ENCODE measurements around the gene ALS2CL. TPM values are rescaled to one million over a fixed set of nuclear protein-coding genes. Genes with fewer than 3 reads are reported as not detected.

ALS2CL gene
- polyA plus RNA-seq, 2 of the 4 experiments (the other 2 are of a cell fraction): 2.3 to 4.0 TPM

DNA sequence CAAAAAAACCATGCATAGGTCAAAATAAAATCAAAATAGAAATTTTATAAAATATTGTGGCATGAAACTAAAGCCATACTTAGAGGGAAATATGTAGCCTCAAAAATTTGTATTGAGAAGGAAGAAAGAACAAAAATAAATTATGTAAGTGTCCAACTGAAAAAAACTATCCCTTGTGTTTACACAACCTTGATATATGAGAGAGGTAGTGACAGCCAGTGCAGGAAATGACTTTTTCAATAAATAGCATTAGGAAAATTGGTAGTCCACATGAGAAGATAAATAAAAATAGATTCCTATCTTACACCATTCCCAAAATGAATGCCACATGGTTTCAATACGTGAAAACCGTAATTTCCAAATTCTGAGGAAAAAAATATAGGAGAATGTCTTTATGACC is 37.3 kb upstream of the ALS2CL start:
- POLR2A ChIA-PET: no interaction called here
- CTCF ChIA-PET: no interaction called here

DNA sequence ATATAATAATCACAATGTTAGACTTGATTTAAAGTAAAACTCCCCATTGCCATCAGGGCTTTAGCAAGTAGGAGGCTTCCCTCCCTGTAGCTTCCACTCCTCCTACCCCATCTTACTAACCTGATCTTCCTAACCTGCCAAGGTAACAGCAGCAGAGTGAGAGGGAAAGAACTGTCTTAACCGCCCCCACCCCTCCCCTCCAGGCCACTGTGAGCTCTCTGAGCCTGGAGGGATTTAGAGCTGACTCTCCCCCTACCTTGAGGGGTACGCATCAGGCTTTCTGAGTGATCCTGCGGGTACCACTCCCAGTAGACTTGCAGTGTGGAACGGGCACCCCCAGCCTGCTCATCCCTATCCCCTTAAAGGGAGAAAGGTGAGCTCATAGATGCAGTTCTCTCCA is 35.6 kb upstream of the ALS2CL start:
- FAIRE-seq: no peak
- no peaks in the 10 kb centered on the region for H3K9me3 ChIP-seq
- ChIA-PET CTCF (interaction anchor here (0.7 kb wide), 1 partner anchor 181 kb away, joined by 3 read pairs; no protein-coding TSS in a partner anchor), POLR2A (no interaction called here)
- ATAC-seq: no peak
- no peak overlapping the region for H3K4me3 ChIP-seq
- WGBS (ENCODE audit: missing lambda C conversion rate): 43% methylated on average over 3 of the region's 4 CpGs
- no peak overlapping the region for H3K4me2 ChIP-seq
- no peak overlapping the region for H3K27ac ChIP-seq
- DNase-seq (ENCODE audit: low read depth in 1 of 2, low spot score in 1 of 2): no peak
- H3K4me1 ChIP-seq: no peaks in the 10 kb centered on the region
- TF ChIP-seq CHD4 (IDR thresholded peaks at IDR 0.05; ENCODE audit: borderline replicate concordance) (no peak), POLR2A (IDR thresholded peaks at IDR 0.05; ENCODE audit: low read length) (no peak), HOXB13 (CRISPR knock-in tag; IDR thresholded peaks at IDR 0.05; ENCODE audit: low read depth) (no peak), MYC (IDR thresholded peaks at IDR 0.05; ENCODE audit: borderline replicate concordance, low read length) (no peak), ELK1 (IDR thresholded peaks at IDR 0.05; ENCODE audit: low read depth, low read length) (no peak), CBX2 (IDR thresholded peaks at IDR 0.05; ENCODE audit: borderline replicate concordance, low read depth) (no peak), GATA3 (IDR thresholded peaks at IDR 0.05; ENCODE audit: borderline replicate concordance) (no peak), MAX (IDR thresholded peaks at IDR 0.05) (no peak), CBX8 (IDR thresholded peaks at IDR 0.05) (no peak), NR3C1 (IDR thresholded peaks at IDR 0.05) (no peak), TP53 (CRISPR knock-in tag; IDR thresholded peaks at IDR 0.05) (no peak), POLR2AphosphoS2 (conservative IDR thresholded peaks at IDR 0.05; ENCODE audit: low read length) (no peak), KDM5A (IDR thresholded peaks at IDR 0.05) (no peak), SMC3 (IDR thresholded peaks at IDR 0.05) (no peak), ZSCAN20 (CRISPR knock-in tag; IDR thresholded peaks at IDR 0.05) (no peak), NFE2L2 (conservative IDR thresholded peaks at IDR 0.05; ENCODE audit: low read length) (no peak), PBX3 (IDR thresholded peaks at IDR 0.05) (no peak), HES2 (IDR thresholded peaks at IDR 0.05) (no peak)

More for the DNA sequence above, 37.3 kb upstream of the ALS2CL start:
- H3K4me1 ChIP-seq: no peaks in the 10 kb centered on the region
- 88% methylated on average over 2 of the region's 2 CpGs for WGBS (ENCODE audit: missing lambda C conversion rate)
- H3K27ac ChIP-seq: no peak overlapping the region
- H3K4me2 ChIP-seq: no peak overlapping the region
- TF ChIP-seq, protein P1, sequence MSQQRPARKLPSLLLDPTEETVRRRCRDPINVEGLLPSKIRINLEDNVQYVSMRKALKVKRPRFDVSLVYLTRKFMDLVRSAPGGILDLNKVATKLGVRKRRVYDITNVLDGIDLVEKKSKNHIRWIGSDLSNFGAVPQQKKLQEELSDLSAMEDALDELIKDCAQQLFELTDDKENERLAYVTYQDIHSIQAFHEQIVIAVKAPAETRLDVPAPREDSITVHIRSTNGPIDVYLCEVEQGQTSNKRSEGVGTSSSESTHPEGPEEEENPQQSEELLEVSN (IDR thresholded peaks at IDR 0.05; ENCODE audit: borderline replicate concordance, low read depth): no peak
- no peak for TF ChIP-seq HDAC2 (IDR thresholded peaks at IDR 0.05)
- TF ChIP-seq MAX (IDR thresholded peaks at IDR 0.05): no peak
- TF ChIP-seq CBX2 (IDR thresholded peaks at IDR 0.05; ENCODE audit: borderline replicate concordance, low read depth): no peak
- TF ChIP-seq, protein P2, sequence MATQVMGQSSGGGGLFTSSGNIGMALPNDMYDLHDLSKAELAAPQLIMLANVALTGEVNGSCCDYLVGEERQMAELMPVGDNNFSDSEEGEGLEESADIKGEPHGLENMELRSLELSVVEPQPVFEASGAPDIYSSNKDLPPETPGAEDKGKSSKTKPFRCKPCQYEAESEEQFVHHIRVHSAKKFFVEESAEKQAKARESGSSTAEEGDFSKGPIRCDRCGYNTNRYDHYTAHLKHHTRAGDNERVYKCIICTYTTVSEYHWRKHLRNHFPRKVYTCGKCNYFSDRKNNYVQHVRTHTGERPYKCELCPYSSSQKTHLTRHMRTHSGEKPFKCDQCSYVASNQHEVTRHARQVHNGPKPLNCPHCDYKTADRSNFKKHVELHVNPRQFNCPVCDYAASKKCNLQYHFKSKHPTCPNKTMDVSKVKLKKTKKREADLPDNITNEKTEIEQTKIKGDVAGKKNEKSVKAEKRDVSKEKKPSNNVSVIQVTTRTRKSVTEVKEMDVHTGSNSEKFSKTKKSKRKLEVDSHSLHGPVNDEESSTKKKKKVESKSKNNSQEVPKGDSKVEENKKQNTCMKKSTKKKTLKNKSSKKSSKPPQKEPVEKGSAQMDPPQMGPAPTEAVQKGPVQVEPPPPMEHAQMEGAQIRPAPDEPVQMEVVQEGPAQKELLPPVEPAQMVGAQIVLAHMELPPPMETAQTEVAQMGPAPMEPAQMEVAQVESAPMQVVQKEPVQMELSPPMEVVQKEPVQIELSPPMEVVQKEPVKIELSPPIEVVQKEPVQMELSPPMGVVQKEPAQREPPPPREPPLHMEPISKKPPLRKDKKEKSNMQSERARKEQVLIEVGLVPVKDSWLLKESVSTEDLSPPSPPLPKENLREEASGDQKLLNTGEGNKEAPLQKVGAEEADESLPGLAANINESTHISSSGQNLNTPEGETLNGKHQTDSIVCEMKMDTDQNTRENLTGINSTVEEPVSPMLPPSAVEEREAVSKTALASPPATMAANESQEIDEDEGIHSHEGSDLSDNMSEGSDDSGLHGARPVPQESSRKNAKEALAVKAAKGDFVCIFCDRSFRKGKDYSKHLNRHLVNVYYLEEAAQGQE (IDR thresholded peaks at IDR 0.05): no peak
- no peak for TF ChIP-seq SREBF2 (IDR thresholded peaks at IDR 0.05)
- no peak for TF ChIP-seq HEYL (CRISPR knock-in tag; IDR thresholded peaks at IDR 0.05)
- no peak for TF ChIP-seq GATA3 (IDR thresholded peaks at IDR 0.05; ENCODE audit: borderline replicate concordance)
- TF ChIP-seq RARB (CRISPR knock-in tag; IDR thresholded peaks at IDR 0.05): no peak
- TF ChIP-seq EHMT2 (IDR thresholded peaks at IDR 0.05; ENCODE audit: low read depth): no peak
- no peak overlapping the region for H3K4me3 ChIP-seq
- no peak for FAIRE-seq
- H3K9me3 ChIP-seq: no peaks in the 10 kb centered on the region
- no peak for DNase-seq (ENCODE audit: low read depth in 1 of 2, low spot score in 1 of 2)
- ATAC-seq: no peak
